NCI-H1694 treated with DMSO at 0.1 percent for 48 hours (cell line): ENCODE data around the gene ACACB.
A peak's percentile ranks its signal among the peaks of the same experiment; 100 is the strongest.

ENCODE experiments used
- DNase-seq: peaks from one replicate; lab custom pipeline; 2025; lab: John Stamatoyannopoulos, UW

ACACB gene

DNA sequence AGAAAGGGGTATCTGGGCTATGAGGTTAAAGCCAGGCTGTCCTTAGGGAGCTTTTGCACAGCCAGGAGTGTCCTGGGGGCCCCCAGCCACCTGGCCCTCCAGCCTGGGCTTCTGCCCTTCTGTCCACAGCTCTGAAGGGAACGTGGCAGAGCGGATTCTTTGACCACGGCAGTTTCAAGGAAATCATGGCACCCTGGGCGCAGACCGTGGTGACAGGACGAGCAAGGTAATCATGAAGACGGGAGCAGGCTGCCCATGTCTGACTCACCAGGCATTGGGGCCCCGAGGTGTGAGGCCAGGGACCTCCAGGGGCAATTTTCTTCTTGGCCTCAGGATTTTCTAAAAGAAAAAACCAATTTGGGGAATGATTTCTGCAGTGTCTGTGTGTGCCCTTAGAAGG is 139.6 kb downstream of the ACACB start:
- no peak for DNase-seq

DNA sequence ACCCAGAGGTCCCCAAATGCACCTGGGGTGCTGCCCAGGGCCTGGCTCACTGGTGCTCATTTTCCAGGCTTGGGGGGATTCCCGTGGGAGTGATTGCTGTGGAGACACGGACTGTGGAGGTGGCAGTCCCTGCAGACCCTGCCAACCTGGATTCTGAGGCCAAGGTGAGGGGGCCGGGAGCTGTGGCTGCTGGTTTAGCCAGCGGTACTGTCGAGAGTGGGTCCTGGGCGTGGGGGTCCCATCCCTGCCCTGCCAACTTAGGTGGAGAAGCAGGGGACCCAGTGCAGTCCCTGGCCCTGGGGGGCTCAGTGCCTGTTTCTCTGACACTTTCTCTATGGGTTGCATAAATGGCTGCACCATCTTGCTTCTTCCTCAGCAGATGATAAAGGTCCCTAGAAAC is 141.8 kb downstream of the ACACB start:
- DNase-seq = no peak

DNA sequence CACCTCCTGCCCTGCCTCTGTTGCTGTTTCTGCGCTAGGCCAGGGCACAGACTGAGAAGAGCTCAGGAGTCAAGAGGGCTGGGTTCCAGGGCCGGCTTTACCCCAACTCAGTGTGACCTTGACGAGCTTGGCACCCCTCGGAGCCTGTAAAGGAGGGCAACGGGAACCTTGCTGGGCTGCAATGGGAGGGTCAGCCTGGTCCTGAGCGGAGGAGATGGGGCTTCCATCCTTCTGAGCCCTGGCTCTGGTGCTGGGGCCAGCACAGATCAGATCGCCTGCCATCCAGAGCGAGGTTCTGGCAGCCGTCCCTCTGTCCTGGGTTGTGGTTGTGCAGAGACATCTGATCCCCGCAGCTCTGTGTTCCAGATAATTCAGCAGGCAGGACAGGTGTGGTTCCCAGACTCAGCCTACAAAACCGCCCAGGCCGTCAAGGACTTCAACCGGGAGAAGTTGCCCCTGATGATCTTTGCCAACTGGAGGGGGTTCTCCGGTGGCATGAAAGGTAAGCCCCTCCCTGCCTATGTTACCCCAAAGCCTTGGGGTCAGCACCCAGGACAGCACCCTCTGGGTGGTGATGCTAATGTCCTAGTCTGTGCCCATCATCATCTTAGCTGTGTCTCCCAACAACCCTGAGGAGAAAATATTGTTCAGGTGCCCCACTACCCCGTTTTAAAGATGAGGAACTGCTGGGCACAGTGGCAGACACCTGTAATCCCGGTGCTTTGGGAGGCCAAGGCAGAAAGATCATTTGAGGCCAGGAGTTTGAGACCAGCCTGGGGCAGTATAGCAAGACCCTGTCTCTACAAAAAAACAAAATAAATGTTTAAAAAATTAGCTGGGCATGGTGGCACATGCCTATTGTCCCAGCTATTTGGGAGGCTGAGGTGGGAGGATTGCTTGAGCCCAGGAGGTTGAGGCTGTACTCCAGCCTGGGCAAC is 142.5 kb downstream of the ACACB start:
- no peak for DNase-seq

GRCh38 chr12:109259545-109259895 is 143.1 kb downstream of the ACACB start:
- no peak for DNase-seq

DNA sequence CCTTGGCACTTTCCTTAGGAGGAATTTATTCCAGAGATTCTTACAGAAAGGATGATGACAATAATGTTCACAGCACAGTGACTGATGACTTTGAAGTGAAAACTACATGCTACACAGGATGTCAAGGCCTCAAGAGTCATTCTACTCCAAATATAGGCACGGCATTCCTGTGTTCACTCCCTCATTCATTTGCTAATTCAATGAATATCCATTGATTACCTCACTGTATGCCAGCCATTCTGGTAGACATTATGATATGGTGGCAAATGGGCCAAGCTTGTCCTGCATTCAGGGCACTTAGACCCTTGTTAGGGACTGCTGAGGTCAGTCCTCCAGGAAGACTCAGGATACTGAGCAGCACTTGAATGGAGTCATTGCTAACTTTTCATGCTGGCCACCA is 144.7 kb downstream of the ACACB start:
- no peak for DNase-seq

GRCh38 chr12:109261939-109262338 is 145.6 kb downstream of the ACACB start:
- DNase-seq = no peak

DNA sequence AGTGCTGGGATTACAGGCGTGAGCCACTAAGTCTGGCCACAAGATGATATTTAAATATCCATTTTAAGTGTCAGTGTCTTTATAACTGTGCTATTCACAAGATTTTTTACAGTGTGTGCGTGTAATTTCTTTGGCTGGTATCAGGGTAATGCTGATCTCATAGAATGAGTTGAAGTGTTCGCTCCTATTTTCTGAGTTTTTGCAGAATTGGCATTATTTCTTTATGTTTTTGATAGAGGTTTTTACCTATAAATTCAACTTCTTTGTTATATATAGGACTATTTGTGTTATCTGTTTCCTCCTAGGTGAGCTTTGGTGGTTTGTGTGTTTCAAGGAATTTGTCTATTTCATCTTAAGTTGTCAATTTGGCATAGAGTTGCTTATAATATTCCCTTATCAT is 147.1 kb downstream of the ACACB start:
- no peak for DNase-seq

DNA sequence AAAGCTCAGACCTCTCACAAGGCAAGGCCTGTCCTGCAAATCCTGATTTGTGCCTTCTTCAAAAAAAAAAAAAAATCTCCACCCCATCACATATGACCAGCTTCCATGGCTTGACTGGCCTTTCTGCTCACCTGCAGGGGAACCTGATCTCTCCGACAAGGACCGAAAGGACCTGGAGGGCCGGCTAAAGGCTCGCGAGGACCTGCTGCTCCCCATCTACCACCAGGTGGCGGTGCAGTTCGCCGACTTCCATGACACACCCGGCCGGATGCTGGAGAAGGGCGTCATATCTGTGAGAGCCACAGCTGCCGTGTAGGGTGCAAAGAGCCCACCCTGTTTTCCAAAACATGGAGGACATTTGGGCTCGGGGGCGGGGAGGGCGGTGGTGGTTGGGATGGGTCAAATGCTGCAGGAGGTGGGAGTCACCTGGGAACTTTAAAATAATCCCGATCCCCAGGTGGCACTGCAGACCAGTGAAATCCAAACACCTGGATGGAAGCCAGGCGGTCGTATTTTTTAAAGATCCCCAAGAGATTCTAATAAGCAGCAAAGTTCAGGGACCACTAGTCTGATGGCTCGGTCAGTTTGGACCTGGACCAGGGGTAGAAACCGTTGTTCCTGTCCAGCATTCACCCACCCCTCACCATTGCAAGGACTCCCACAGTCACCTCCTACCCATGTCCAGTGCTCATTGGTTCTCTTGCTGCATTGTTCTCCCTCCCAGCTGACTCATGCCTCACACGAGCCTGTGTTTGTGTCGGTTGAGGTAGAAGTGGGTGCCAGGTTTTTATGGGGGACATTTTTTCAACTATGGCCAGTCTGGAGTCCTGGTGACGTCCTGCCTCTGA is 147.9 kb downstream of the ACACB start:
- peak; percentile 67 for DNase-seq

DNA sequence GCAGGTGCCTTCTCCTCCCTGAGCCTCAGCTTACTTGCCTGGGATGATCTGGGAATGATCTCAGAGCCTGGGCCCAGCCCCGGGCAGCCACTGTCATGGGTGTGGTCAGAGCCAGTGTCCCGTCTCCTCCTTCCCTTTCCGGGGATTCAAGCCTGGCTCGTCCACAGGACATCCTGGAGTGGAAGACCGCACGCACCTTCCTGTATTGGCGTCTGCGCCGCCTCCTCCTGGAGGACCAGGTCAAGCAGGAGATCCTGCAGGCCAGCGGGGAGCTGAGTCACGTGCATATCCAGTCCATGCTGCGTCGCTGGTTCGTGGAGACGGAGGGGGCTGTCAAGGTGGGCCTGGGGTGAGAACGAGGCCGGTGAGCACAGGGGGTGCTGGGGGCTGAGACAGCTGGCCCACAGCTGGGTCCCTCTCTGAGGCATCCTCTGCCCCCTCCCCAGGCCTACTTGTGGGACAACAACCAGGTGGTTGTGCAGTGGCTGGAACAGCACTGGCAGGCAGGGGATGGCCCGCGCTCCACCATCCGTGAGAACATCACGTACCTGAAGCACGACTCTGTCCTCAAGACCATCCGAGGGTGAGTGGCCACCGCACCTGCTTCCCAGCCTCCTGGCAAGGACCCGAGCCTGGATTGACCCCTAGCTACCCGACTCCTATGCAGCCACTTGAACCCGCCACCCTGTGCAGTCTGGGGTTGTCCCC is 148.7 kb downstream of the ACACB start:
- no peak for DNase-seq

DNA sequence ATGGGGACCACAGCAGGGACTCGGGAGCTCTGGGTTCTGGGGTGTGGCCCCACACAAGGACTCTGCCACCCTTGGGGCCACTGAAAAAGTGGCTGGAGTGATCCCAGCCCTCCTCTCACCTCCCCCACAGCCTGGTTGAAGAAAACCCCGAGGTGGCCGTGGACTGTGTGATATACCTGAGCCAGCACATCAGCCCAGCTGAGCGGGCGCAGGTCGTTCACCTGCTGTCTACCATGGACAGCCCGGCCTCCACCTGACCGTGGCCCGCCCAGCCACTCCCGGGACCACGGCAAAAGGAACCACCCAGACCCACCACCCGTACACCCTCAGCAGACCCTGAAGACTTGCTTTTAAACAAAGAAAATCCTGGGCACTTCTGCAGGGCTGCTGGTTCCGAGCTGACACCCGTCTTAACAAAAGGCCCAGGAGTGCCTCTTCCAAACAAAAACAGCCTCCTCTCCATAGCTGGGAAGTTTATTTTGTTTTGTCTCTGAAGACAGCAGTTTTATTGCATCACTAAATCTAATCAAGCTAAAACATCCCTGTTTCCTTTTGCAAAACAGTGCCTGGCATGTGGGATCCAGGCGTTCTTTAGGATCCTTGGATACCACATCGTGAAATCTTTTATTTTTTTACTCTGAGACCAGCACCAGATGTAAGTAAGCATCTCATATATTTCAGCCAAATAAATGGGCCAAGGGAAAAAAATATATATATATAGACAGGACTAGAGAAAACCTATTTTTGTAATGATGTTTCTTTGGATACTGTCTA is 149.9 kb downstream of the ACACB start:
- DNase-seq = no peak

DNA sequence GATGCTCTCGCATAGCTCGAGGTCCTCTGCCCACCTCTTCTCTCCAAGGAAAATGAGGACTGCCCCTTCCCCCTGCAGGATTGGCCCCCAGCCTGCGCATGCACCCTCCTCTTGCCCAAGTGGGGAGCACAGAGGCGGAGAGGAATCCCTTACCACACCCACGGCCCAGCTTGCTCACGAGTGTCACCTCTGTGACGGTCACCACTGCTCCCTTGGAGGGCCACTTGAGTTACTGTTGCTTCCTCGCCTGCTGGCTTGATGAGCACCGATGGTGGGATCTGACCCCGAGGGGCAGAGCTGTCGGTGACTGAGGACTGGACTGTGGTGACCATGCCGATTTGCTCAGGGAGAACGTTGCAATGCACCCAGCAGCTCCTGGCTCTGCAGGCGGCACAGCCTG is 151.0 kb downstream of the ACACB start:
- DNase-seq = no peak

- no peak for DNase-seq
These were observed 152.5 kb downstream of the ACACB start for GRCh38 chr12:109268896-109269295.

- no peak for DNase-seq
These were observed 153.0 kb downstream of the ACACB start for GRCh38 chr12:109269428-109269827.

DNA sequence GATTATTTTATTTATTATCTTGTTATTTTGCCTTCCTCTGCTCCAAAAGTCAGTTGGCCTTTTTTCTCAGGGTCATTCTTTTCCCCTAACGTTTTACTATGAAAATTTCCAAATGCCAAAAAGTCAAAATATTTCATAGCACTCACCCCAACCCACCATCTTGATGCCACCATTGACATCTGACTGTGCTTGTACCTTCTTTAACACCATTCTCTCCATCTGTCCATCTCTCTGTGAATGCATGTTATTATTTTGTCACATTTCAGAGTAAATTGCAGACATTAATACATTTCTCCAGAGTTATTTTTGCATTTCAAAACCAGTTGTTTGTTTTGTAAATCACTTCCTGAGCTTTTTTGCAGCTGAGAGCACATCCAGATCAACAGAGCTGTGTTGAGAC is 154.1 kb downstream of the ACACB start:
- no peak for DNase-seq

- no peak for DNase-seq
These were observed 155.0 kb downstream of the ACACB start for GRCh38 chr12:109271418-109271817.

GRCh38 chr12:109273354-109273753 is 157.0 kb downstream of the ACACB start:
- no peak for DNase-seq

DNA sequence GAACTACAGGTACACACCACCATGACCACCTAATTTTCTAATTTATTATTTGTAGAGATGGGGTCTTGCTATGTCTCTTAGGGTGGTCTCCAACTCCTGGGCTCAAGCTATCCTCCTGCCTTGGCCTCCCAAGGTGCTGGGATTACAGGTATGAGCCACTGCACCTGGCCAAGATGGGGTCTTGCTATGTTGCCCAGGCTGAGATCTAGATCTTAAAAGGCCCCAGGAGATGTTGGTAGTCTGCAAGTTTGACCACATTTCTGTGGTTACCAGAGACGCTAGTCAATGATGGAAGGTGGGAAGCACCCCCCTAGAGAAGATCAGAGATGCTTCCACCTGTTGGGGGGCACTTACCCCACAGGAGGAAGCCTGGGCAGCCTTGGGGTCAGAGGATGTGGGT is 158.0 kb downstream of the ACACB start:
- DNase-seq = no peak

GRCh38 chr12:109275173-109275572 is 158.8 kb downstream of the ACACB start:
- no peak for DNase-seq

GRCh38 chr12:109276160-109276559 is 159.8 kb downstream of the ACACB start:
- no peak for DNase-seq

- DNase-seq = no peak
These were observed 161.0 kb downstream of the ACACB start for GRCh38 chr12:109277255-109277898.
